Testis (tissue), 2 donors: ENCODE measurements around the gene CALML3.

Experiments
- CTCF ChIP-seq, 3 experiments: fragments of 450-650 bp in 2 of 3; fragments of 200-600 bp in 1 of 3; sonication (generic) in 1 of 3; IDR thresholded peaks; one replicate each; pipeline ENCODE4 v1.5.1; 2016 to 2019; ENCODE audit warnings: antibody characterized with exemption in 3 of 3, mild to moderate bottlenecking in 2 of 3, moderate library complexity in 1 of 3
- POLR2A ChIP-seq: fragments of 450-650 bp; IDR thresholded peaks from one replicate; pipeline ENCODE4 v1.6.1; 2017; ENCODE audit warnings: antibody characterized with exemption, mild to moderate bottlenecking, moderate library complexity

- no peak for TF ChIP-seq CTCF (IDR thresholded peaks at IDR 0.05)
- no peak for TF ChIP-seq POLR2A
These were observed 49.3 kb downstream of the CALML3 start for GRCh38 chr10:5573968-5574641.
